IPS-11a (cell line): ENCODE measurements around the gene CARF.

Source experiments
- H3K4me3 ChIP-seq: one replicate; pipeline ENCODE4 v1.5.1; 2013; ENCODE audit warnings: low read depth, low read length, control low read depth

CARF gene

GRCh38 chr2:203018181-203018580, 106.1 kb downstream of the CARF start:
- no peak overlapping the region for H3K4me3 ChIP-seq

GRCh38 chr2:203019142-203019541, 107.1 kb downstream of the CARF start:
- H3K4me3 ChIP-seq = no peak overlapping the region

- H3K4me3 ChIP-seq = no peak overlapping the region
These were observed 109.9 kb downstream of the CARF start for GRCh38 chr2:203021991-203022390.

GRCh38 chr2:203022751-203023150, 110.7 kb downstream of the CARF start:
- no peak overlapping the region for H3K4me3 ChIP-seq

GRCh38 chr2:203025592-203025991, 113.5 kb downstream of the CARF start:
- no peak overlapping the region for H3K4me3 ChIP-seq

- no peak overlapping the region for H3K4me3 ChIP-seq
These were observed 118.5 kb downstream of the CARF start for GRCh38 chr2:203030545-203030944.

GRCh38 chr2:203030991-203031390, 118.9 kb downstream of the CARF start:
- no peak overlapping the region for H3K4me3 ChIP-seq

GRCh38 chr2:203033395-203033794, 121.3 kb downstream of the CARF start:
- no peak overlapping the region for H3K4me3 ChIP-seq

- no peak overlapping the region for H3K4me3 ChIP-seq
These were observed 123.9 kb downstream of the CARF start for GRCh38 chr2:203035879-203036470.
